Fibroblast of pulmonary artery (primary cell): ENCODE results near the gene CTBP2.

Source experiments
- DNase-seq: peaks from one replicate; pipeline ENCODE4 v3.0.0-alpha.2; 2010; ENCODE audit warnings: low read depth
- H3K4me3 ChIP-seq: replicated peaks from 2 replicates; pipeline ENCODE4 v1.5.1; 2011; ENCODE audit warnings: low read depth, mild to moderate bottlenecking, control low read depth, low read length, moderate library complexity
- TF ChIP-seq, protein P1 (sequence below): IDR thresholded peaks from 2 replicates; pipeline ENCODE4 v1.5.1; 2011; ENCODE audit warnings: mild to moderate bottlenecking, control low read depth, low read length, inconsistent platforms; ENCODE audit errors: missing control alignments

The CTBP2 gene

DNA sequence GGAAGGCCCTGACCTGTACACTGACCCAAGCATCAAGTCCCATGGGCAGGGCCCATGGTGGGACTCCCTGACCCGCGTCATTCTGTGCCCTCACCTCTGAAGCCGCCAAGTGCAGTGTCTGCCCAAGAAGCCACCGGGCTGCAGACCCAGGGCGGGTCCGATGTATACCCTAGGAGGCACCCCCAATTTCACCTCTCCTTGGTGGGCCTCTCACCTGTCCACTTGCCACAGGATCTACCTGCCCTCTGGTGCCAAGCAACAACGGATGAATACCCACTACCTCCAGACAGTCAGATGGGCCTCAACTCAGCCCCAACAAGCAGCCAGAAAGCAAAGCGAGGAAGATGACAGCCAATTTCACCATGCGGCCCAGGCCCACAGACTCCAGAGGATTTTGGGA lies 92.6 kb downstream of the CTBP2 start:
- DNase-seq, result no peak
- TF ChIP-seq, protein P1, sequence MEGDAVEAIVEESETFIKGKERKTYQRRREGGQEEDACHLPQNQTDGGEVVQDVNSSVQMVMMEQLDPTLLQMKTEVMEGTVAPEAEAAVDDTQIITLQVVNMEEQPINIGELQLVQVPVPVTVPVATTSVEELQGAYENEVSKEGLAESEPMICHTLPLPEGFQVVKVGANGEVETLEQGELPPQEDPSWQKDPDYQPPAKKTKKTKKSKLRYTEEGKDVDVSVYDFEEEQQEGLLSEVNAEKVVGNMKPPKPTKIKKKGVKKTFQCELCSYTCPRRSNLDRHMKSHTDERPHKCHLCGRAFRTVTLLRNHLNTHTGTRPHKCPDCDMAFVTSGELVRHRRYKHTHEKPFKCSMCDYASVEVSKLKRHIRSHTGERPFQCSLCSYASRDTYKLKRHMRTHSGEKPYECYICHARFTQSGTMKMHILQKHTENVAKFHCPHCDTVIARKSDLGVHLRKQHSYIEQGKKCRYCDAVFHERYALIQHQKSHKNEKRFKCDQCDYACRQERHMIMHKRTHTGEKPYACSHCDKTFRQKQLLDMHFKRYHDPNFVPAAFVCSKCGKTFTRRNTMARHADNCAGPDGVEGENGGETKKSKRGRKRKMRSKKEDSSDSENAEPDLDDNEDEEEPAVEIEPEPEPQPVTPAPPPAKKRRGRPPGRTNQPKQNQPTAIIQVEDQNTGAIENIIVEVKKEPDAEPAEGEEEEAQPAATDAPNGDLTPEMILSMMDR, result no peak

DNA sequence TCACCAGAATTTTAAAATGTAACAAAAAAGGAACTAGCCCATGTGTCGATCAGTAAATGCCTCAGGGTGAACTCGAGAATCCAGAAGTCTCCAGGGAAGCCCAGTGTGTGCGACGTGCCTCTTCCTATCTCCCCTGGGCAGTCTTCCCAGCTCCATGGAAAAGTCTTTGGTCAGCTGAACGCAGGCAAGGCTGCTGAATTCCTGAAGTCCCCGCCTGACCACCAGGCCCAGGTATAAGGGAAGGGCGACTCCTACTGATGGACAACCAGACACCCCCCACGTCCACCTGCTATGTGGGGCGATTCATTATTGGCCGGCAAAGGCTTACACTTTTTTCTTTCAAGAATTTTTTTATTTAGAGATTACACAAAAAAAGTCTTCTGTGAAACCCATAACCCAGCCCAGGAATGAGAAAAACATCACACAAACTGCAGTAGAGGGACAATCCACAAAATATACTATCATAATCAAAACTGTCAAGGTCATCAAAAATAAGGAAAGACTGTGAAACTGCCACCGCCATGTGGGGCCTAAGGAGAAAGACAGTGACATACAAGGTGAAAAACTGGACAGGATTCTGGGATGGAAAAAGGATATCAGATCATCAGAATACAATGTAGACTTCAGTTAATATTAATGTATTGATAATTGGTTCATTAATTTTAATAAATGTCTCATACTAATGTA lies 93.5 kb downstream of the CTBP2 start:
- TF ChIP-seq, protein P1, result no peak
- DNase-seq, result no peak
- H3K4me3 ChIP-seq, result no peak overlapping the region

More for the DNA sequence above, 92.6 kb downstream of the CTBP2 start:
- no peak overlapping the region for H3K4me3 ChIP-seq

DNA sequence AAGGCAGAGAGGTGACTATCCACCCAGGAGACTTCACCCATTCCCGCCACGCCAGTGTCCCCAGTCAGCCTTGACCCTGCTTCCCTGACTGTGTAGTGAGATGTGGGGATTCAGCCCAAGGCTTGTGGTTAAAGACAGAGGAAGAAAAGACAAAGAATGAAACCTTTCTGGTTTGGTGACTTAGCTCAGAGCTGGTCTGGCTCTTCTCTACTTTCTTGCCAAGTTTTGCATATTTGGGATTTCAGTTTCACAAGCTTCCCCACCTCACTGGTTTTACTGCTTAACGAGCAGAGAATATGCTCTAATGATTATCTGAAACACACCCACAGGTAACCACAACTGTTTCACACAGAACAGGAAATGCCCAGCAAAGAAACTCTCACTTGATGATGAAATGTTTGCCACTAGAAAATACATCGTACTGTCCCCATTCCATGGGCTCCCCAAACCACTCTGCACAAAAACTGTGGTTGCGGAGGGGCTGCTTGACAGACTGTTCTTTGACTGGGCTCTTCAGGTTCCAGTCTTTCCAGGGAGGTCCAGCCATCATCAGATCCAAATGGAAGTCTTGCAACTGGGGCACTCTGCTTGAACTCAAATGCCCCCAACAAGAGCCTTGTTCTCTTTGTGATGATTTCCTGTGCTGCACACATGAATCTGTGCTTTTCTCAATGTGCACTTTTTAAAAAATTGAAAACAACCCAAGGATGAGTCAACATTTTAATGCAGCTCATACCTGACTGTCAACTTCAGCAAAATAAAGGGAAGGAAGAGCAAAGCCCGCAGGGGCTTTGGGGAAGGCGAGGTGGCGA lies 95.5 kb downstream of the CTBP2 start:
- no peak overlapping the region for H3K4me3 ChIP-seq
- TF ChIP-seq, protein P1, result no peak
- DNase-seq, result peak; percentile 58

DNA sequence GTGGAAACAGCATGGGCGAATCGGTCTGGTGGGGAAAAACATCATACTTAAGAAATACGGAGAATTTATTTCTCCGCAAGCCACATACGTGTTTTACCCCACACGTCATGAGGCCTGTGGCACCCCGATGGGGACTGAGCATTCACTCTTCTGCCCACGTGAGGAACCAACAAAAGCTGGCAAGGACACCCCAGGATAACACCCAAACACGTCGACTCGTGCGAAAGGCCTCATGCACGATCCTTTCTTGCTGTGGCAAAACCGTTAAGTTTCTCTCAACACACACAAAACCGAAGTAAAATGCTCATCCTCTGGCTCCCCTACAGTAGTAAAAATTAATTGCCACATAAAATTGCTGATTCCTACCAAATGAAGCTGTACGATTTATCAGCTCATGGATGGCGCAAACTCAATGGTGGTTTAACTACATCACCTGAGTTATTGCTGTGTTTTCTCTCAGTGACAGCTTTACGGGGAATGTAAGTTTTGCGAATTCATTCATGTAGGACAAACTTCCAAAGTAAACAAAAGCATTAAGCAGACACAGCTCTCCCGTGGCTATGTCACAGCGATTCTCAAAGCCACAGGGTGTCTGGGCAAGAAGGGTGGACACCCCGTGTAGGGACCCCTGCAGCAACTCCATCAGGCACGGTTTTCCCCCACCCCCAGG lies 97.0 kb downstream of the CTBP2 start:
- DNase-seq, result no peak
- TF ChIP-seq, protein P1, result no peak
- H3K4me3 ChIP-seq, result no peak overlapping the region

DNA sequence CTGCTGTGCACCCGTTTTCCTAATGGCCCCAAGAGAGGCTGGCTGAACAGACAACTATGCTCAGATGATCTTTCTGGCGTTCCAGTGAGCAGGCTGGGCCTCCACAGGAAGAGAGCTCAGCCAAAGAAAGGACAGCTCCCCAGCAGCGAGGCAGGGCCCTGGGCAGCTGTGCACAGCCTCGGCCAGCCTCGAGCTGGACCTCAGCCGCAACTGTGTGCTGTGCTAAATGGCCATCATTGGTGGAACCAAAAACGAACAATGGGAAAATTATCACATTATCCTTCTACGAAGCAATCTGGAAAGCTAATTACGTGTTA lies 97.5 kb downstream of the CTBP2 start:
- TF ChIP-seq, protein P1, result no peak
- no peak for DNase-seq
- no peak overlapping the region for H3K4me3 ChIP-seq

DNA sequence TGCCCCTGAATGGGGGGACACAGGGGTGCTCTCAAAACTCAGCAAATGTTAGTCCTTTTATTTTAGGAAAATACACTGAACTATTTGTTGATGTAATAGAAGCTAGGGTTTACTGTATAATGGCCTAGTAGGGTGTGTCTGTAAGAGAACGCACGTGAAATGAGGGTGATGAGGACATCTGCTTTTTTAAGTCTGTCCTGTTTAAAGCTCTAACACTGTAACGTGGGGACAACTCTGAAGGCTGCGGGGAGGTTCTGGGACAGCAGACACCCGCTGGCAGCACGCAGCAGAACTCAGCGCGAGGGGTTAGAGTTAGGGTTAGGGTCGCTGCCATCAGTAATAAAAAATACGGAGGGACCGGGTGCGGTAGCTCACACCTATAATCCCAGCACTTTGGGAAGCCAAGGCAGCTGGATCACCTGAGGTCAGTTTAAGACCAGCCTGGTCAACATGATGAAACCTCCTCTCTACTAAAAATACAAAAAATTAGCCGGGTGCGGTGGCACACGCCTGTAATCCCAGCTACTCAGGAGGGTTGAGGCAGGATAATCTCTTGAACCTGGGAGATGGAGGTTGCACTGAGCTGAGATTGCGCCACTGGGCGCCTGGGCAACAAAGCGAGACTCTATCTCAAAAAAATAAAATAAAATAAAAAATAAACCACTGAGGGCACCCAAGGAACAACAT lies 98.0 kb downstream of the CTBP2 start:
- no peak overlapping the region for H3K4me3 ChIP-seq
- no peak for DNase-seq
- TF ChIP-seq, protein P1, result no peak
